Measurements from ENCODE around the gene APC2. TPM values are rescaled to one million over a fixed set of nuclear protein-coding genes. Genes with fewer than 3 reads are reported as not detected.

The APC2 gene
- total RNA-seq, 4 donors from 2014 or later: 0.02 to 1.2 (median 0.35) TPM

DNA sequence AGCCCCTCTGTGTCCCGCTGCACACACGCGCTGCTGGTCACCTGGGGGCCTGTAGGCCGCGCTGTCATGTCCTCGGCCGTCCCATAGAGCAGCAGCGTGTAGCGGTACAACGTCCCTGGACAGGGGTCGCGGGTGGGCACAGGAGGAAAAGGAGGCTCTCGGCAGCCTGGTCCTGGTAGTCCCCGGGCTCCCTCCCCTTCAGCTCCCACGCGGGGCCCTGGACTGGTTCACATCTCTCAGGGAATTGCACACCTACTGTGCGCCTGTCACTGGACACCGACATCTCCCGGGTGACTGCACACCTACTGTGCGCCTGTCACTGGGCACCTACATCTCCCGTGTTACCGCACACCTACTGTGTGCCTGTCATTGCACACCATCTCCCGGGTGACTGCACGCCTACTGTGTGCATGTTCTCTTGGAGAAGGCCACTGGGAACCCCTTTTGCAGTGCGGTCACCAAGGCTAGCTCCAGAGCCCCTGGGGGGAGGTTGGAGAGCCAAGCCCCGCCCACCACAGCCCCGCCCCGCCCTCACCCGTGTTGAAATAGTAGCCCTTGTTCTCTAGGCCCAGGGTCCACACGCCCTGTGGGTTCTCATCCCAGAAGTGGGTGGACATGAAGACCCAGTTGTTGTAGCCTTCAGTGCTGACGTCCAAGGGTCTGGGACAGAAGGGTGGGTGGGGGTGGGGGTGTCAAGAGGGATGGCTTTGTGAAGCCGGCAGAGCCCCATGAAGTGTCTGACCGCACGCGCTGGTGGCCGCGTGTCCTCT lies 32.6 kb downstream of the APC2 start:
- Histone ChIP-seq H3K4me1 (peaks cover 0 to 22% (median 12%) of the 10 kb centered on the region in 3 donors), H3K9me3 (no peaks in the 10 kb centered on the region), H3K27ac (no peak overlapping the region), H3K27me3 (no peaks in the 10 kb centered on the region), H3K4me3 (no peak overlapping the region), H3K36me3 (peaks cover 0 to 2% of the 10 kb centered on the region in 2 donors)
- TF ChIP-seq, protein P1, sequence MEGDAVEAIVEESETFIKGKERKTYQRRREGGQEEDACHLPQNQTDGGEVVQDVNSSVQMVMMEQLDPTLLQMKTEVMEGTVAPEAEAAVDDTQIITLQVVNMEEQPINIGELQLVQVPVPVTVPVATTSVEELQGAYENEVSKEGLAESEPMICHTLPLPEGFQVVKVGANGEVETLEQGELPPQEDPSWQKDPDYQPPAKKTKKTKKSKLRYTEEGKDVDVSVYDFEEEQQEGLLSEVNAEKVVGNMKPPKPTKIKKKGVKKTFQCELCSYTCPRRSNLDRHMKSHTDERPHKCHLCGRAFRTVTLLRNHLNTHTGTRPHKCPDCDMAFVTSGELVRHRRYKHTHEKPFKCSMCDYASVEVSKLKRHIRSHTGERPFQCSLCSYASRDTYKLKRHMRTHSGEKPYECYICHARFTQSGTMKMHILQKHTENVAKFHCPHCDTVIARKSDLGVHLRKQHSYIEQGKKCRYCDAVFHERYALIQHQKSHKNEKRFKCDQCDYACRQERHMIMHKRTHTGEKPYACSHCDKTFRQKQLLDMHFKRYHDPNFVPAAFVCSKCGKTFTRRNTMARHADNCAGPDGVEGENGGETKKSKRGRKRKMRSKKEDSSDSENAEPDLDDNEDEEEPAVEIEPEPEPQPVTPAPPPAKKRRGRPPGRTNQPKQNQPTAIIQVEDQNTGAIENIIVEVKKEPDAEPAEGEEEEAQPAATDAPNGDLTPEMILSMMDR (IDR thresholded peaks at IDR 0.05): no peak
- TF ChIP-seq EP300 (IDR thresholded peaks at IDR 0.05) (no peak), POLR2A (IDR thresholded peaks at IDR 0.05) (no peak), POLR2AphosphoS5 (IDR thresholded peaks at IDR 0.05) (no peak)
- no peak for ATAC-seq
- 85% methylated on average over 20 of the region's 37 CpGs; no CpG with 5 or more reads in 1 of the 2 donors for WGBS, 2 donors (ENCODE audit: low coverage in 1 of 2)

DNA sequence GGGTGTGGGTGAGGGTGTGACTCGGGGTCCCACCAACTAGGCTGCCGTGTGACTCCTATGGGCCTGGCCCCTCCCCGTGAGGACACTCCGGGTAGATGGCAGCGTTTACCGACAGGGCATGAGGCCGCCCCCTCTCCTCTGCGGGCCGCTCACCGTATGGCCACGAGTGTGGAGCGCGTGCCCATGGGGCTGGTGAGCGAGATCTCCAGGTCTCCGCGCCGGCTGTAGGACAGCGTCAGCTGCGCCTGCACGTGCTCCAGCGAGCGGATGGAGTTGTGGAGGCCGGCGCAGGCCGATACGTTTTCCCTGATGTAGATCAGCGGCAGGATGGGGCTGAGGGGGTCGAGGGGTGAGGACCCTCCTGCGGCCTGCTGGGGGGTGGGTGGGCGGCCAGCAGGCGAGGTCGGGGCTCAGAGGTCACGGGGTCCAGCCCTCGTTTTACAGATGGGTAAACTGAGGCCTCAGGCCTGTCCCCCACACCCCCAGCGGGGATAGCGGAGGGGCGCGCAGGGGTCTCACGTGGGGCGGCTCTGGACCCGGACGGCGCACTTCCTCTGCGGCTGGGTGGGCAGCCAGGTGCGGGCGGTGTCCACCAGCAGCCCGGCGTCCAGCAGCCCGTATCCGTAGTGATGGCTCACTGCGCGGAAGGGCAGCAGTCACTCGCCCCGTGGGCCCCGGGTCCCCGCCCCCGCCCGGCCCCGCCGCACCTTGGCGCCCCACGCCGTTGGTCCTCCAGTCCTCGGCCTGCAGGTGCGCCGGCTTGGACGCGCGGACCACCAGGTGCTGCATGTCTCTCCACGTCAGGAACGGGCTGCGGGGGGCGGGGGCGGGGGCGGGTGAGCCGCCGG lies 33.4 kb downstream of the APC2 start:
- peaks cover 0 to 13% (median 6%) of the 10 kb centered on the region in 3 donors for H3K4me1 ChIP-seq
- no peaks in the 10 kb centered on the region for H3K36me3 ChIP-seq
- no peak overlapping the region for H3K4me3 ChIP-seq
- H3K27ac ChIP-seq: no peak overlapping the region
- H3K27me3 ChIP-seq: no peaks in the 10 kb centered on the region
- TF ChIP-seq EP300 (IDR thresholded peaks at IDR 0.05): no peak
- TF ChIP-seq POLR2A (IDR thresholded peaks at IDR 0.05): no peak
- TF ChIP-seq, protein P1 (IDR thresholded peaks at IDR 0.05): no peak
- TF ChIP-seq POLR2AphosphoS5 (IDR thresholded peaks at IDR 0.05): no peak
- WGBS, 2 donors (ENCODE audit: low coverage in 1 of 2): no CpG with 5 or more reads among the region's 77 CpGs
- no peaks in the 10 kb centered on the region for H3K9me3 ChIP-seq
- no peak for ATAC-seq

DNA sequence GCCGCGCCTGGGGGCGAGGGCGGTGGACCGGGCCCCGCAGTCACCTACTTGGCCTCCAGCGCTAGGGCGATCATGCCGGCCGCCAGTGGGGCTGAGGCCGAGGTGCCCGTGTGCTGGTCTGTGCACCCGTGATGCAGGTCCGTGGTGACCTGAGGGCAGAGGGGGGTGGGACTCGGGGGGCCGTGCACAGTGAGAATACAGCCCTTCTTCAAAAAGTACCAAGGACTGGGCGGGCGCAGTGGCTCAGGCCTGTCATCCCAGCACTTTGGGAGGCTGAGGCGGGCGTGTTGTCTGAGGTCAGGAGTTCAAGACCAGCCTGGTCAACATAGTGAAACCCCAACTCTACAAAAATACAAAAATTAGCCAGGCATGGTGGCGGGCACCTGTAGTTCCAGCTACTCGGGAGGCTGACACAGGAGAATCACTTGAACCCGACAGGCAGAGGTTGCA lies 34.1 kb downstream of the APC2 start:
- ATAC-seq: no peak
- H3K27ac ChIP-seq: no peak overlapping the region
- no peak overlapping the region for H3K4me3 ChIP-seq
- no peaks in the 10 kb centered on the region for H3K9me3 ChIP-seq
- H3K4me1 ChIP-seq: peaks cover 0 to 9% (median 5%) of the 10 kb centered on the region in 3 donors
- TF ChIP-seq POLR2AphosphoS5 (IDR thresholded peaks at IDR 0.05): no peak
- no peaks in the 10 kb centered on the region for H3K36me3 ChIP-seq
- H3K27me3 ChIP-seq: no peaks in the 10 kb centered on the region
- 97 to 100% methylated on average over 1 to 3 of the region's 23 CpGs for WGBS, 2 donors (ENCODE audit: low coverage in 1 of 2)

DNA sequence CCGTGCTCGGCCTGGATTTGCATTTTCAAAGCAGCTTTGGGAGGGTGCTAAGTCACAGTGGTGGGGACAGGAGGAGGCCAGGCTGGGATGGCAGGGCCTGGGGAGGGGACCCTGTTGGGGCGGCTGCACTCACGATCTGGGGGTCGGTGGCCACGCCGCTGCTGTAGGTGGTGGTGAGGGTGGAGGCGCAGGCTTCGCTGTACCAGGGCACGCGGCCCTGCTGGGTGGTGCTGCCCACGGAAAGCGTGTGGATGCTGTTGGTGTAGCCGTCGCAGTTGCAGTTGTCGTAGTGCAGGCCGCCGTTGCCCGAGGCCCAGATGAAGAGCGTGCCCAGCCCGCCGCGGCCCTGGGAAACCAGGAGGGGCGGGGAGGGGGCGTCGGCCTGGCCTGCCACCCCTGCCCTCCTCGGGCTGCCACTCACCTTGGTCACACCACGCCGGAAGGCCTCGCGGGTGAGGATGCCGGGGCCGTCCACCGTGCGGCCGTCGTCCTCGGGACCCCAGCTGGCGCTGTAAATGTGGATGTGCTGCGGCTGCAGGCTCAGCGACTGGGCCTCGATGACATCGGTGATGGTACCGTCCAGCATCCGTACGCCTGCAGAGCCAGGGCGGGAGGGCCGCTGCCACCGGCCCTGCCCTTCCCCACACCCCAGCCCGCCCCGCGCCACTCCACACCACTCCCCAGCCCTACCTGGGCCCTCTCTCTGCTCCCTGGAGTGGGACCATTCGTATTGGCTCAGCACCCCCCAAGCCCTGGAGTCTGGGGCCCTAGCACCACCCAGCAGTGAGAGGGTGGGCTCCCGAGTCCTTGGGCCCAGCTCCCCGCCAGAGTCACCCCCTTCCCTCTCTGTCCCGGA lies 37.0 kb downstream of the APC2 start:
- ATAC-seq: no peak
- Histone ChIP-seq H3K4me3 (no peak overlapping the region), H3K27ac (no peak overlapping the region), H3K27me3 (peaks cover 8% of the 10 kb centered on the region), H3K4me1 (peaks cover 0 to 23% (median 12%) of the 10 kb centered on the region in 3 donors), H3K36me3 (no peaks in the 10 kb centered on the region), H3K9me3 (no peaks in the 10 kb centered on the region)
- WGBS, 2 donors (ENCODE audit: low coverage in 1 of 2): 82 to 93% methylated on average over 2 to 3 of the region's 56 CpGs
- TF ChIP-seq POLR2AphosphoS5 (IDR thresholded peaks at IDR 0.05) (no peak), EP300 (IDR thresholded peaks at IDR 0.05) (no peak), POLR2A (IDR thresholded peaks at IDR 0.05) (no peak)
- TF ChIP-seq, protein P1 (IDR thresholded peaks at IDR 0.05): no peak
